ENCODE results near the gene ZFHX2. TPM values are rescaled to one million over a fixed set of nuclear protein-coding genes. Genes with fewer than 3 reads are reported as not detected.

Gene ZFHX2
- total RNA-seq, 1 donor from 2014 or later, result 0.98 TPM

- intact Hi-C loops (cut with micrococcal nuclease), result no loop called here
Observed at GRCh38 chr14:23524954-23525353, 26.6 kb downstream of the ZFHX2 start.

DNA sequence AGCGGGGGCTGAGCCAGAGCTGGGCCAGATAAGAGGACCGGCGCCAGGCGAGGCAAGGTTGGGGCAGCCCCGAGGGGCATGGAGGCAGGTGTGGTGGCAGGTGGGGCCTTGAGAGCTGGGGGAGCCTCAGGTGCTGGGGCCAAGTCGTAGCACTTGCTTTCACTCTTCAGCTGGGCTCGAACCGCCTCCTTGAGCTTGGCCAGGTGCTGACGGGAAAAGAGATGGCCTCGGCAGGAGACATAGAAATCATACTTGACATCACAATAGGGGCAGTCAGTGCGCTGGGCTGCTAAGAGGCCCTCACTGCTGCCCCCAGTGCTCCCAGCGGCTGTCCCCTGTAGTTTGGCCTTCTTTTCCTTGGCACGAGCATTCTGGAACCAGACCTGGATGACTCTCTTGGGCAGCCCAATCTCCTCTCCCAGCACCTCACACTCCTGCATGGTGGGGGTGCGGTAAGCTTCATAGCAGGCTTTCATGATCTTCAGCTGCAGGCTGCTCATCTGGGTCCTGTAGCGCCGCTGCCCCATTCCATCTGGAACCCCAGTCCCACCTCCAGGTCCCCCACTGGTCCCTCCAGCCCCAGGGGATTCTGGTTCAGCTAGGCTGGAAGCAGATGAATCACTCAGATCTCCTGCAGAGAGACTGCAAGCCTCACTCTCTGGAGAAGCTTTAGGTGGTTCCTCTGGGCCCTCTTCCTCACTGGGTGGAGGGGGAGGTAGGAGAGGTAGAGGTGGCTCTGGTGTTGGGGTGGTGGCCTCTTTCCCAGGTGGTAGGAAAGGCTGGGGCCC, 28.1 kb downstream of the ZFHX2 start:
- intact Hi-C loops (cut with micrococcal nuclease), result no loop called here

GRCh38 chr14:23522643-23523198, 28.8 kb downstream of the ZFHX2 start:
- intact Hi-C loops (cut with micrococcal nuclease), result no loop called here

DNA sequence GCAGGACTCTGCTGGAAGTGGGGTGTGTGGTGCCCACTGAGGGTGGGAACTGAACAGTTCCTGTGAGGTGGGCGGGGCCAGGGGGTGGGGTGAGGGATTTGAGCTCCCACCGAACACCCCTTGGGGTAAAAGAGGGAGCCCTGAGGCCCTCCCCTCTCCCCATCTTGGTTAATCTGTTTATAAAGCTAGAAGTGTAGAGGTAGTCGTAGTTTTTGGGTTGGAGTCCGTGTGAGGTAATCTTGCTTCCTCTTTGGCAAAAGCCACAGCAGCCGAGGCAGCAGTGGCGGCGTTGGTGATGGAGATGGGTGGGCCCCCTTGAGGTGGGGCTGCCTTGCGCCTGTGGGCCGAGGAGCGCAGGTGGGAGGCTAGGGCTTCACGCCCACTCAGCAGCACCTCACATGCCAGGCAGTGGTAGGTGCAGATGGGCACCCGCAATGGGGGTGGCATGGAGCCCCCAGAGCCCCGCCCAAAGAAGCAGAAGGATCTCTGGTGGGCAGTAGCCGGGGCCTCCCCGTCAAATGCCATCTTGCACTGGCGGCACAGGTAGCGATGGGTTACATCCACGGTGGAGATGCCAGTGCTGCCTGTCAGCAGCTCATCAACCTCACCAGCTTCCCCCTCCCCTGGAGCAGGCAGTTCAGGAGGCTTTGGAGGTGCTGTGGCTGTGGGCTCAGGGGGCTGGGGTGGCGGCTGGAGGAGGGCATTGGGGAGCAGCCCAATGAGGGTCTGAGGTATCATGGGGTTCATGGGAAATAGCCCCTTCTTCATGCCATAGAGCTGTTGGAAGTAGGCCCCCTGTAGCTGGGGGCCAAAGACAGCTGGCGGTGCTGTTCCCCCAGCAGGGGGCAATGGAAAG, 29.6 kb downstream of the ZFHX2 start:
- intact Hi-C loops (cut with micrococcal nuclease), result no loop called here

DNA sequence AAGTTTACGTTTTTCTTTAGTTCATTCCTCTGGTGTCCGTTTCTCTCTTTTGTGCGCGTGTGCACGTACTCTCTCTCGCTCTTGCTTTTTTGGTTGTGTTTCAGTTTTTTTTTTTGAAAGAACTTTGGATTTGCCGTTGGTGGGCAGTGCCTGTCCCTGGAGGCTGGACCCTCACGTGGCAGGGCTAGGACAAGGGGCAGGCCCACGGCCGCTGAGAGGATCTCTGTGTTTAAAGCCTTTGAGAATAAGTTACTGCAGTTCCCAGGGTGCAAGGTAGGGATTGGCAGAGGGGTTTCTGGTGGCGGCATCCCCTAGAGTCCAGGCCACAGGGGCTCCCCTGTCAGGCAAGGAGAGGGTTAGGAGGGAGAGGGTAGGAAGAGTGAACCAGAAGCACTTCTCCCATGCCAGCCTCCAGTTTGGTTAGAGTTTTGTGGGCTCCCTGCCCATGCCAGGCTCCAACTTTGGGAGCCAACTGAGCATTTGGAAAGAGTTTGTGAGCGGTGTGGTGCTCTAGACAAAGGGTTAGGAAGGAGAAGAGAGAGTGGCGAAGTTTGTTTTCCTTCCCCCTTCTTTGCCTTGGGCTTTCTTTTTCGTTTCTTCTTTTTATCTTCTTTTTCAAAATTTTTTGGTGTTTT, 30.5 kb downstream of the ZFHX2 start:
- intact Hi-C loops (cut with micrococcal nuclease), result no loop called here

- intact Hi-C loops (cut with micrococcal nuclease), result no loop called here
Observed at GRCh38 chr14:23518709-23519108, 32.9 kb downstream of the ZFHX2 start.

GRCh38 chr14:23517650-23518326, 33.8 kb downstream of the ZFHX2 start:
- intact Hi-C loops (cut with micrococcal nuclease), result no loop called here

DNA sequence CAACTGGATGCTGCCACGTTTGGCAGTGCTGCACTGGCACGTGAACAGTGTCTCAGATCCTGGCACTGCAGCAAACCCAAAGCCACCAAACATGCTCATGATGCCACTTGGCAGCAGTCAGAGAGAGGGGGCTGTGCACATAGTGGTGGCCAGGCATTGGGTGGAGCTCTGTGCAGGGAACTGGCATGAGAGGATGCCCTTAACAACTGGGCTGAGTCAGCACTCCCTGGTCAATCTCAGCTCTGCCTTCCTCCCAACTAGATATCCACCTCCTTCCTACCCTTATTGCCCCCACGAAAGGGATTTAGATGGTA, 37.0 kb downstream of the ZFHX2 start:
- intact Hi-C loops (cut with micrococcal nuclease), result no loop called here

DNA sequence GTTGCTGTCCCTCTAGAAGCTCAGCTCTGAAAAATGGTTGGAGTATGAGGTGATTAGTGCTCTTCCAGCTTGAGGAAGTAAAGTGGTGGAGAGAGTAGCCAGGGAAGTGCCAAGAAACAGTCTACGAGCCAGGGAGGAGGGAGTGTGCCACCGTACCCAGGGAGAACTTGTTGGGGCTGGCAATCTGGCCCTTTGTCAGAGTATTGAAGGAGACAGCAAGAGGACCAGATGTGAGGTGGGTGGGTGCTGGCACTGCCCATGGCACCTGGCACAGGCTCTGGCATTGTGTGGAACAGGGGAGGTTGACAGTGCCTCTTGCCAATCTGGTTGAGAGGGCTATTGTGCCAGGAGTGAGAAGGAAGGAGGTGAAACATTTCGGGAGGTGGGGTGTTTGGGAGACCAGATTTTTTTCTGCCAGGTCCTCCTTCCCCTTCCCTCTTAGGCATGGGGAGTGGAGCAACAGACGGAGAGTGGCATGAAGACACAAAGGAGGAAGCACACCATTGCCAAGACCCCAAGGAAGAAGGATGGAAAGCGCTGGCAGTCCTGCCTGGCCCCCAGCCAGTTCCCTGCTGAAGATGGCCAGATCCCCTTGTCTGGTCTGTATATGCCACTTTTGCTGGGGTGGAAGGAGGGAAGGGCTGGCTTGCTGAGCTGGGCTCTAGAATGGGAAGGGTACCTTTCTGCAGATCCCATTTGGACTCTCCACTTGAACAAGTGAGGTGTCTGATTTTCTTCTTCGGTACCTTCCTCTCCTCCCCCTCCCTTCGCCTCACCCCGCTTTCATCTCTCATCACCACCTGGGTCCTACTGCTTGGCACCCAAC, 37.5 kb downstream of the ZFHX2 start:
- intact Hi-C loops (cut with micrococcal nuclease), result no loop called here

DNA sequence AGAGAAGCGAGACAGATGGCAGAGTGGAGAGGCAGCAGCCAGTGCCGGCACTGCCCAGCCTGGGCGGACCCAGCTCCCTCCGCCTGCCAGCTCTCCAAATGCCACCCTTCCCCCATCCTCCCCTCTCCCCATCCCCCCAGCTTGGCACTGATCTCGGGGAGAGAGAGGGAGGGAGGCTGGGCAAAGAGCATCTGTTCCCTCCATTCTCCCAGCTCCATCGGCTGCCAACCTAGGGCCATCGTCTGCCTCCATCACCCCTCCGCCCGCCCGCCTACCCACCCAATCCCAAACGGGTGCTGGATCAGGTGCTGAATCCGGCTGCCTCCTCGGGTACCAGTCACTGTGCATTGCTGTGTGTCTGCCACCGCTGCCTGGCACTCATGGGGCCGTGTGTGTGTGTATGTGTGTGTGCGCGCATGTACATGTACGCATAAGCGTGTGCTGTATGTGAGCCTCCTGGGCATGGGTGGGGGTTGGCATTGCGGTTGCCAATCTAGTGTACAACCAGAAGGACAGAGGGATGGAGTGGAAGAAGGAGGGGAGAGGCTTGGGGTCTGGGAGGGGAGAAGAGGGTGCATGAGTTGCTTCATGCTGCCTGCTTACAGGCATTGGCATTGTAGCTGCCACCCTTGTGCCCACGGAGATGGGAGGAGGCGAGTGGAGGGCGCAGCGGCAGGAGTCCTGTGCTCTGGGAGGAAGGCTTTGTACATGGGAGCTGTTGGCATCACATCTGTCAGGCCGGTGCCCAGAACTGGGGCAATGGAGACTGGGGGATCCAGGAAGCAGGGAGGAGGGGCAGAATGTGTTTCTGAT, 38.4 kb downstream of the ZFHX2 start:
- intact Hi-C loops (cut with micrococcal nuclease), result no loop called here

GRCh38 chr14:23512156-23512555, 39.4 kb downstream of the ZFHX2 start:
- intact Hi-C loops (cut with micrococcal nuclease), result no loop called here

DNA sequence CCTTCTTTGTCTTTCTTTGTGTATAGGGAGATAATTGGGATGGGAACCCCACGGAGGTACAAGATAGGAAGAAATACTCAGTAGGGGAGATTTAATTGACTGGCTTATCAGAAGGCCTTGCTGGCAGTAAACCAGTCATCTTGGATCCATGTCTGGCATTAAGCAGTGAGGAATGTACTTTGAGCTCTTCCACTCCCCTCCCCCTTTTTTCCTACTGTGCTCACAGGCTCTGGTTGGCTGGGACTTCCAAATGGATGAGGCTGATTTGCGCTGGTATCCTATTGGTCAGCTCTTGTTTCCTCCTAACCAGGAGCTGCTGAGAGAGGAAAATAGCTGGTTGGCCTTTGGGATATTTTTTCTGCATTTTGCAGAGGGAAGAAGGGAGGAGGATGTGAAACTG, 57.3 kb downstream of the ZFHX2 start:
- intact Hi-C loops (cut with micrococcal nuclease), result no loop called here

GRCh38 chr14:23492618-23493272, 58.8 kb downstream of the ZFHX2 start:
- intact Hi-C loops (cut with micrococcal nuclease), result no loop called here

DNA sequence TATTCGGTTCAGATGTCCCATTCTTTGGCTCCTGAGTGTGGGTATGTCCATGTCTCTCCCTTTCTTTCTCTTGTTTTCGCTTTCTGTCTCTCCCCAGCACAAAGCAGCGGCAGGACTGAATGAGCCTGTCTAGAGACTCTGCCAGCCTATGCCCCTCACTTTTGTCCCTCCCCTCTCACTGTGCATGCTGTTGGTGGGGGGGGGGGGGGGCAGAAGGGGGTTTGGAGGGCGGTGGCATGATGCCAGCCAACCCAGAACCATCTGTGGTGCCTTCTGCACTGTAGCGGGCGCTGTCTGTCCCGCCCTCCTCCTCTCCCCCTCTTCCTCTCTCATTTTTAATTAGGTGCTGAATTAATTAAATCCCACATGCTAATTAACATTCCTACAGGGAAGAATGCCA, 64.3 kb downstream of the ZFHX2 start:
- intact Hi-C loops (cut with micrococcal nuclease), result no loop called here

- intact Hi-C loops (cut with micrococcal nuclease), result no loop called here
Observed at GRCh38 chr14:23486036-23486435, 65.5 kb downstream of the ZFHX2 start.

- intact Hi-C loops (cut with micrococcal nuclease), result no loop called here
Observed at GRCh38 chr14:23485326-23485725, 66.2 kb downstream of the ZFHX2 start.

DNA sequence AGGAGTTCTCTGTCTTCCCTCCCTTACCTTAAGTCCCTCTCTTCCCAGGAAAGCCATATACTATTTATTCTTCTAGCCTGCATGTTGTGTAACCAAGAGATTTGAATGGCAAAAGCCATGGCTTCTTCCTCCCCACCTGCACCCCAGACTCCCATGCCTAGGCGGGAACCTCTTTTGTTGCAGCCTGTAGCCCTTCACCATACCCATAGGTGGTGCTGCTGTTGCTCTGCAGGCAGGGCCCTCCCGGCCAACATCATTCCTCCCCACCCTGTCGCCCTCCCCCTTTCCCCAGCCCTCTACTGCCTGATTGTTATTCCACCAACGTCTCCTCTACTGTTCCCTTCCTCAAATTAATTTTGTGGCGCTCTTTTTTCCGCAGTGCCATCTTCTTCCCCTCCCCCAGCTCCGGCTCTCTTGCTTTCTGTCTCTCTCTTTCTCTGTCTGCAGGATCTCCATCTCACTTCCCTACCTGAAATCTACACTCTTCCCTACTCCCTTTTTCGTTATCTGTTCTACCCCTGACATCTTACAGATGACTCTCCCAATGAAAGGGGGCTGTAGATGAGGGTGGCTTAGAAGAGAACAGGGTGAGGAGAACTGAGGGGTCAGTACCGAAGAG, 68.2 kb downstream of the ZFHX2 start:
- intact Hi-C loops (cut with micrococcal nuclease), result no loop called here

DNA sequence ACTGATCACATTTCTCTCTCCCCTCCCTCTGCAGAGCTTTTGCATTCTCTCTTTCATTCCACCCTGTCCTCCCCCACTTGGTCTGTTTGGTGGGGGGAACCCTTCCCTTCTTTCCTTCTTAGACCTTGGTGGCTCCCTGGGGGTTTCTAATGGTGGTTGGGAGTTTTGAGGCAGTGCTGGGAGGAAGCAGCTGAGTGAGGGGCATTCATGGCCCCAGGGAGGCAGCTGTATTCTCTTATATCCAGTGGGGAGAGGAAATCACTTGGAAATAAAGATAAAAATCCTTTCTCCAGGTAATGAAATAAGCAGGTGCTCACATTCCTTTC, 68.8 kb downstream of the ZFHX2 start:
- intact Hi-C loops (cut with micrococcal nuclease), result no loop called here
